HG02973 (cell line): ENCODE data around the gene ZNF548.
"Not testable (repeated sequence)": the region's sequence is repeated elsewhere in the genome, so short reads cannot be mapped to it uniquely, and the experiment has no call there.

Source experiments
- ATAC-seq: cut with Tn5 transposase; IDR thresholded peaks from one replicate; pipeline ENCODE4 v1.9.1; 2021; ENCODE audit warnings: moderate library complexity; ENCODE audit not compliant: unreplicated experiment

Gene ZNF548

DNA sequence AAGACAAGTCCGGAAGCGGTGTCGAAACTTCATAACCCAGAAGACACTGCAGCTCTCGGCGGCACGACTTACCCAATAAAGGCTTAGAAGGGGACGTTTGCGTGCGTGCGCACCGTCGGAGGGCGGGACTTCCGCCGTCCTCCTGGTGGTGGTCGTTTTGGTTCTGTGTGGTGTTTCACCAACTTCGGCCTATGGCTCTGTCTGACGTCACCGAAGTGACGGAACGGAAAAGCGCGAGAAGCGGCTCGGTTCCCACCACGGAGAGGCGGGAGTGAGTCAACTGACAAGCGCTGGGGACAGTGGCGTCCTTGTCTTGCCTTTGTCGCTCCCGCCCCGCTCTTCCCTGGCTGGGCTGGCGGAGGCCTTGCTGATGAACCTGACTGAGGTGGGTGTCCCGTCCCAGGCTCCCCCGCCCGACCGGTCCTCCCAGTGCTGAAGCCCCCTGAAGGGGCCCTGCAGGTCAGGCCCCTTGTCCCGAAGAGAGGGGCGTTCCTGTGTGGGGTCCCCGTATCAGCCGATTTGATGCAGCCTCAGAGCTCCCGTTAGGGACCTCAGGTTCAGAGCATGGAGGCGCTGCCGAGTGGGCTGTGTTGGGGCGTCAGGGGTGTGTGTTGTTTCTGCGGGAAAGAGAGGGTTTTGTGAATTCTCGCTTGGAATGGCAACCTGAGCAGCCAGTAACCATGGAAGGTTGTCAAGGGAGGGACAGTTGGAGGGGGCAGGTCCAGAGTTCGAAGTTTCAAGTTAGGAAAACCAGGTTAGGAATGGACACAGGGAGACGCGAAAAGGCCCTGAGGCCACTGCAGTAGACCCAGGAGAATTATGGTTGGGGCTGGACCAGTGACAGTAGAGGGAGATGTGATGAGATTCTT is at the start of gene ZNF548:
Gene ZNF548, plus strand, starts transcription at position 125 of the 869 bp plus-strand sequence. Its CDS starts 246 bp downstream, at position 371.
- ATAC-seq: peak; percentile 96

DNA sequence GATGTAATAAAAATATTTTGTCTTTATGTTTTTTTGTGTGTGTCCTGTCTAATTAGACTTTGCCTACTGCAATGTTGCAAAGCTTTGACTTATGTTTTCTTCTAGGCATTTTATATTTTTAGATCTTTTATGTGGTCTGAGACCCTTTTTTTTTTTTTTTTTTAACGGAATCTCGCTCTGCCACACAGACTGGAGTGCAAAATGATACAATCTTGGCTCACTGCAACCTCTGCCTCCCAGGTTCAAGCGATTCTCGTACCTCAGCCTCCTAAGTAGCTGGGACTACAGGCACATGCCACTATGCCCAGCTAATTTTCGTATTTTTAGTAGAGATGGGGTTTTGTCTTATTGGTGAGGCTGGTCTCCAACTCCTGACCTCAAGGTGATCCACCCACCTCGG is 47.1 kb upstream of the ZNF548 start:
- ATAC-seq: no peak

DNA sequence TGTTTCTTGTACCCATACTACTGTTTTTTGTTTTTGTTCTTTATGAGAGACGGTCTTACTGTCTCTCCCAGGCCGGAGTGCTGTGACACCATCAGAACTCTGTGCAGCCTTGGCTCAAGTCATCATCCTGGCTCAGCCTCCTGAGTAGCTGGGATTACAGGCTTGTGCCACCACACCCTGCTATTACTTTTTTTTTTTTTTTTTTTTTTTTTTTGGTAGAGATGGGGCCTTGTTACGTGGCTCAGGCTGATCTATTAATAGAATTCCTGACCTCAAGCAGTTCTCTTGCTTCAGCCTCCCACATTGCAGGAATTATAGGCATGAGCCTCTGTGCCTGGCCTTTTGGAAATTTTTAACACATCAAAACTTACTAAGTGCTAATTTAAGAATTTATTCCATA is 41.5 kb upstream of the ZNF548 start:
- ATAC-seq: no peak

DNA sequence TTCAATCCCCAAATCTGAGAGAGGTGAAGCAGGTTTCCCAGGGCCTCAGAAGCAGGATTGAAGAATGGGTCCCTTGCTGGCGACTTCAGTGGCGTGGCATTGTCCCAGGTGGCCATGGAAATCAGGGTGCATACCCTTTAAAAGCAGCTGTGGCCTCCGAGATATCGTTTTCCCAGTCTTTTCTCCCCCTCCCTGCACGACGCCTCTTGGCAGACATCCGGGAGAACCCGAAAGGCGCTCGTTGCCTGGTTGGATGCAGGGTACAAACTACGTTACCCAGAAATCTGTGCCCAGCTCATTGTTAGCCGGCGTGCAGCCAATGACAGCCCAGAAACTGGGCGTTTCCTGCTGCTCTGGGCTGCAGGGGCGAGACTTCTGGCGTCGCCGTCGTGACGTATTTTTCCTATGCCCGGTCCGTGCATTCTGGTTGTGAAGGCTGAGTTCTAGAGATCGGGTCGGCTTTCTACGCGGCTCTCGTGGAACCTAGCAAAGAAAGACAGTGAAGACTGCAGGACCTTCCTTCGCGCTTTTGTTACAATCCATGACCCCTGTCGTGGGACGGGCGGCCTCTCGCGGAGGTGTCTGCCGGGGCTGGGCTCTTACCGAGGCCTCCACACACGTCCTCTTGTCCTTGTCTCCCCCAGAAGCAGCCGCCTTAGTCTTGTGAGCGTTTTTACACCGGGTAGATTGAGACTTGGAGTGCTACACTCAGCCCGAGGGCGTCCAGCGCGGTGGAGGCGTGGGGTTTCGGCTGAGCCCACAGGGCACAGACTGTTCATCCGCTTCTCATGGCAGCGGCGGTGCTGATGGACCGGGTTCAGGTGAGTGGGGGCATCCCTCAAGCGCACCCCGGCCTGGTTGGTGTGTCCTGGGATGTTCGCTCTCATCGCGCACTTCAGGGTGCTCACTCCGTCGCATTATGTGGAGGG is 38.5 kb upstream of the ZNF548 start, which contains the start of gene ZNF304:
Gene ZNF304, plus strand, starts transcription at position 395 of the 929 bp plus-strand sequence. Its CDS starts 394 bp downstream, at position 789.
- peak; percentile 96 for ATAC-seq

DNA sequence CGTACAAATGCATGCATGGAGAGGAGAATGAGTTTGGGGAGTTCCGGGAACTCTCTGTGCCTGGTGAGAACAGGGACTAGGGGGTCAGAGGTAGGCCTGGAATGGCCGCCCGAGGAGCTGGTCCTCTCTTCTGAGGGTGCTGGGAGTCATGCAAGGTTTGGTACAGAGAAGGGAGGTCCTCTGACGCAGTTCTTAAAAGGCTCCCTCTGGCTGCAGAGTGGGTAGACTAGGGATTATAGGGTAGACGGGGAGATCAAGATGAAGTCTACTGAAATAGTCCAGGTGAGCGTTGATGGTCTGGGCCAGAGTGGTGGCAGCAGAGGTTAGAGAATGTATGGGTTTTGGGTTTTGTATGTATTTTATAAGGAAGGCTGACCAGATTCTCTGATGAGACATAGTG is 37.8 kb upstream of the ZNF548 start:
- peak; percentile 2 for ATAC-seq

DNA sequence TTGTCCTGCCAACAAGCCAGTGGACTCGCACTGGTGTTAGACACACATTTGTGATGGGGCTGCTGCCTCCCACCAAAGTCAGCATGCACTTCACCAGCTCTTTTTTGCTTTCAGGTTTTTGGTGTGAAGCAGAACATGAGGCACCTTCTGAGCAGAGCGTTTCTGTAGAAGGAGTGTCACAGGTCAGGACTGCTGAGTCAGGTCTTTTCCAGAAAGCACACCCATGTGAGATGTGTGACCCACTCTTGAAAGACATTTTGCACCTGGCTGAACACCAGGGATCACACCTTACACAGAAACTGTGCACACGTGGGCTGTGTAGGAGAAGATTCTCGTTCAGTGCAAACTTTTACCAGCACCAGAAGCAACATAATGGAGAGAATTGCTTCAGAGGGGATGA is 33.7 kb upstream of the ZNF548 start:
- no peak for ATAC-seq

DNA sequence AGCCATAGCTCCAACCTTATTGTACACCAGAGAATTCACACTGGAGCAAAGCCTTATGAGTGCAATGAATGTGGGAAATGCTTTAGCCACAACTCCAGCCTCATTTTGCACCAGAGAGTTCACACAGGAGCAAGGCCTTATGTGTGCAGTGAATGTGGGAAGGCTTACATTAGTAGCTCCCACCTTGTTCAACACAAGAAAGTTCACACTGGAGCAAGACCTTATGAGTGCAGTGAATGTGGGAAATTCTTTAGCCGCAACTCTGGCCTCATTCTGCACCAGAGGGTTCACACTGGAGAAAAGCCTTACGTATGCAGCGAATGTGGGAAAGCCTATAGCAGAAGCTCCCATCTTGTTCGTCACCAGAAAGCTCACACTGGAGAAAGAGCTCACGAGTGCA is 32.2 kb upstream of the ZNF548 start:
- ATAC-seq: no peak

DNA sequence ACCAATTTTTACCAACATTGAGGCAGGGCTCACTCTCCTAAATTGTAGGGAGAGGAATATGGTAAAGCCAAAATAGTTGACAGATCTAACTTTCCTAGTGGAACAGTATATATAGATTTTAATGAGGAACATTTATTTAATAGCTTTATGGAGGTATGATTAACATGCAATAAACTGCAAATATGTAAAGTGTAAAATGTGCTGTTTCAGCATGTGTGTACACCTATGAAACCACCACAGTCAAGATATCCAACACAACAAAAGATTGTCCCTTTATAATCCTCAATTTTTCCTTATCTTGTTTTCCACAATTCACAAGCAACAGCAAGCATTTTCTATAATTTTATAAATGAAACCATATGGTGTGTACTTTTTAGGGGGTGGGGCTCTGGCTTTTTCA is 30.4 kb upstream of the ZNF548 start:
- no peak for ATAC-seq

DNA sequence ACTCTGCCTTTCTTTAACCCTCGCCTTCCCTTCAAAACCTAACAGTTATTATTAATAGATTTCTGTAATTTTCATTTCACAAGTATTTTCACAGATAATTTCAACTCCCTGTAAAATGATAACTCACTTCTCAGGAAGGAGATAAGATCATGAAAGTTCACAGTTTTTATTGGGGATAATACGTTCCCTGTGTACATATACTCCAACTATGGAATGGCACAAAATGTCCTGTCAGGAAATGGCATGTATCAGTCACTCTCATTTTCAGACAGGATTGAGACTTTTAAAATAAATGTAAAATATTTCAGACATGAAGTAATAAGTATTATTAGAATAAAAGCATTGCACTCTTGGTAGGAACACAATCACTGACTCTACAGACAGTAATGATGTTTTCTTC is 27.2 kb upstream of the ZNF548 start:
- ATAC-seq: no peak

DNA sequence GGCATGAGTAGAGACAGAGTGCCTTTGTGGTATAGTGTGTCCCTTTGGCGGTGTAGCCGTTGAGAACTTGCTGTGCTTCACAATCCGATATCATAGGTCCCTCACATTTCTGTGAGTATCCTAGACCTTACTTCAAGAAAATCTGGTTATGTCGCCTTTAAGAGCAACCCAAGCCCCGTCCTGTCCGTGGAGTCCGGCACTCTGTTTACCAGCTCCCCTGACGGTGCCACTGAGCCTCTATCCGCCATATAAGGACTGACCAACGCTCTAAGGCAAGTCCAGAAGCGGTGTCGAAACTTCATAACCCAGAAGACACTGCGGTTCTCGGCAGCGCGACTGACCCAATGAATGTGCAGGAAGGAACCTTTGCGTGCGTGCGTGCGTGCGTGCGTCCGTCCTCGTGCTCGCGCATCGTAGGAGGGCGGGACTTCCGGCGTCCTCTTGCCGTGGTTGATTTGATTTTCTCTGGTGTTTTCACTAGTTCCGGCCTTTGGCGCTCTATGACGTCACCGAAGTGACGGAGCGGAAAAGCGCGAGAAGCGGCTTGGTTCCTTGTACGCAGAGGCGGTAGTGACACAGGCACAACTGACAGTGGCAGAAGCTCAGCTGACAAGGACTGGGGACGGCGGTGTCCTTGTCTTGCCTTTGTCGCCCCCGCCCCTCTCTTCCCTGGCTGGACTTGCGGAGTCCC is 26.5 kb upstream of the ZNF548 start, which contains the start of the genes TRAPPC2B and ZNF547:
Gene TRAPPC2B, plus strand, starts transcription at position 555 of the 691 bp plus-strand sequence. CDS start 1,283 bp downstream, outside the sequence.
Gene ZNF547, plus strand, starts transcription at position 555 of the 691 bp plus-strand sequence. CDS start 5,005 bp downstream, outside the sequence.
- peak; percentile 92 for ATAC-seq

DNA sequence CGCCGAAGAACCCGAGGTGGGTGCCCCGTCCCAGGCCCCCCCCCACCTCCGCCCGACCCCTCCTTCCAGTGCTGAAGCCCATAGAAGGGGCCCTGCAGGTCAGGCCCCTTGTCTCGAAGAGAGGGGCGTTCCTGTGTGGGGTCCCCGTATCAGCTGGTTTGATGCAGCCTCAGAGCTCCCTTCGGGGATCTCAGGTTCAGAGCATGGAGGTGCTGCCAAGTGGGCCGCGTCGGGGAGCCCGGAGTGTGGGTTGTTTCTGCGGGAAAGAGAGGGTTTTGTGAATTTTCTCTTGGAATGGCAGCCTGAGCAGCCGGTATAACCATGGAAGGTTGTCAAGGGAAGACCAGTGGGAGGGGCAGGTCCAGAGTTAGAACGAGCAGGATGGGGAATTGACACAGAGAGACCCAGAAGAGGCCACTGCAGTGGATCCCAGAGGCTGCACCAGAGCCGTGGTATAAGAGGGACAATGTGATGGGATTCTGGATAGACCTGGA is 25.9 kb upstream of the ZNF548 start:
- ATAC-seq: peak; percentile 21

DNA sequence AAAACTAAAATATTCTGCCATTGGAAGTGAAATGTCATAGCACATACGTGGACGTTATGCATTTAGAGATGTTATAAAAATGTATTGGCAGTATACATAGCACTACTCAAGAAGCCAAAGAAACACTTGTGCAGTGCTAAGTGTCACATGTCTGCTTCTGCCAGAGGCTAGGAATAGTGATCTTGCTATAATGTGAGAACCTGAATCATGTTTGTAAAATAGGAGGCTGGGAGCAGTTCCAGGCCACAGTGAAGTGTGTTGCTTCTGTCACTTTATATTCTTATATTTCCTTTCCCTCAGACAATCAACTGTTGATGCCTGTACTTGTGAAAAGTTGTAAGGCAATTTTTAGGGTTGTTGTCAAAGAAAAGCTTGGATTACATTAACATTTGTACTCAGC is 22.9 kb upstream of the ZNF548 start:
- no peak for ATAC-seq

DNA sequence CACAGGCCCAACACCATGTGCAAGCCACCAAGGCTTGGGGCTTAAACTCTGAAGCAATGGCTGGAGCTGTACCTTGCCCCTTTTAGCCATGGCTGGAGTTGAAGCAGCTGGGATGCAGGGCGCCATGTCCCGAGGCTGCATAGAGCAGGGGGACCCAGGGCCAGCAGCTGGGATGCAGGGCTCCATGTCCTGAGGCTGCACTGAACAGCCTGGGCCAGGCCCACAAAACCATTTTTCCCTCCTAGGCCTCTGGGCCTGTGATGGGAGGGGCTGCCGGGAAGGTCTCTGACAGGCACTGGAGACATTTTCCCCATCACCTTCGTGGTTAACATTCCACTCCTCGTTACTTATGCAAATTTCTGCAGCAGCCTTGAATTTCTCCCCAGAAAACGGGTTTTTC is 15.5 kb upstream of the ZNF548 start:
- no peak for ATAC-seq

DNA sequence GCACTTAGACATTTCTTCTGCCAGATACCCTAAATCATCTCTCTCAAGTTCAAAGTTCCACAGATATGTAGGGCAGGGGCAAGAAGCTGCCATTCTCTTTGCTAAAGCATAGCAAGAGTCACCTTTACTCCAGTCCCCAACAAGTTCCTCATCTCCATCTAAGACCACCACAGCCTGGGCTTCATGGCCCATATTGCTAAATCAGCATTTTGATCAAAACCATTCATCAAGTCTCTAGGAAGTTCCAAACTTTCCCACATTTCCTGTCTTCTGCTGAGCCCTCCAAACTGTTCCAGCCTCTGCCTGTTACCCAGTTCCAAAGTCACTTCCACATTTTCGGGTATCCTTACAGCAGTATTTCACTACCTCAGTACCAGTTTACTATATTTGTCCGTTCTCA is 15.0 kb upstream of the ZNF548 start:
- ATAC-seq: not testable (repeated sequence)

DNA sequence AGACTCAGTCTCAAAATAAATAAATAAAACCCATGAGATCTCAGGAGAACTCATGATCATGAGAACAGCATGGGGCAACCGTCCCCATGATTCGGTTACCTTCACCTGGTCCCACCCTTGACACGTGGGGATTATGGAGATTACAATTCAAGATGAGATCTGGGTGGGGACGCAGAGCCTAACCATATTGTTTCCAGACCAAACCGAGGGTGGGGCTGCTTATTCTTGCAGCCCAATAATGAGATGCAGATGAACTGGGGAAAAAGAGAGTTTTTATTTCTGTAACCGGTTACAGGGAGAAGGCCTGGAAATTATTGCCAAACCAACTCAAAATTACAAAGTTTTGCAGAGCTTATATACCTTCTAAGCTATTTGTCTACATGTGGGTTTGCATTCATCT is 13.5 kb upstream of the ZNF548 start:
- ATAC-seq: no peak

DNA sequence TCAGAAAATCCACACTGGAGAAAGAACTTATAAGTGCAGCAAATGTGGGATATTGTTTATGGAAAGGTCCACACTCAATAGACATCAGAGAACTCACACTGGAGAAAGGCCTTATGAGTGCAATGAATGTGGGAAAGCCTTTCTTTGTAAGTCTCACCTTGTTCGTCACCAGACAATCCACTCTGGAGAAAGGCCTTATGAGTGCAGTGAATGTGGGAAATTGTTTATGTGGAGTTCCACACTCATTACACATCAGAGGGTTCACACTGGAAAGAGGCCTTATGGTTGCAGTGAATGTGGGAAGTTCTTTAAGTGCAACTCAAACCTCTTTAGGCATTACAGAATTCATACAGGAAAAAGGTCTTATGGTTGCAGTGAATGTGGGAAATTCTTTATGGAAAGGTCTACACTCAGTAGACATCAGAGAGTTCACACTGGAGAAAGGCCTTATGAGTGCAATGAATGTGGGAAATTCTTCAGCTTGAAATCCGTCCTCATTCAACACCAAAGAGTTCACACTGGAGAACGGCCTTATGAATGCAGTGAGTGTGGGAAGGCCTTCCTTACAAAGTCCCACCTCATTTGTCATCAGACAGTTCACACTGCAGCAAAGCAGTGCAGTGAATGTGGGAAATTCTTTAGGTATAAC is 12.0 kb upstream of the ZNF548 start:
- no peak for ATAC-seq

DNA sequence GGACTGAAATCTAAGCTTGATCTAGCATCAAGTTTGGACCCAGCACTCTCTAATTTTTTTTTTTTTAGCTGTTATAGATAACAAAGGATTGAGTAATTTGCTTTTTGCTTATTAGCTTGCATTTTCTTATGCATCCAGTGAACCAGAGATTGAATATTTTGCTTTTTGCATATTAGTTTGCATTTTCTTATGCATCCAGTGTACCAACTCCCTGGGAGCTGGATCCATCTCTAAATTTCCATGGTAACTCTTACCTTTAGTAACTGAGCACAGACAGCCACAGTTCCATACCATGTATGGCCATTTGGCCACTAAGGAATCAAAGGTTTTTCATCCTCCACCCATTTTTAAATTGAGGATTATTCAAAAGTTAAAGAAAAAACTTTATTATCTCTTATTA is 8.7 kb upstream of the ZNF548 start:
- no peak for ATAC-seq

DNA sequence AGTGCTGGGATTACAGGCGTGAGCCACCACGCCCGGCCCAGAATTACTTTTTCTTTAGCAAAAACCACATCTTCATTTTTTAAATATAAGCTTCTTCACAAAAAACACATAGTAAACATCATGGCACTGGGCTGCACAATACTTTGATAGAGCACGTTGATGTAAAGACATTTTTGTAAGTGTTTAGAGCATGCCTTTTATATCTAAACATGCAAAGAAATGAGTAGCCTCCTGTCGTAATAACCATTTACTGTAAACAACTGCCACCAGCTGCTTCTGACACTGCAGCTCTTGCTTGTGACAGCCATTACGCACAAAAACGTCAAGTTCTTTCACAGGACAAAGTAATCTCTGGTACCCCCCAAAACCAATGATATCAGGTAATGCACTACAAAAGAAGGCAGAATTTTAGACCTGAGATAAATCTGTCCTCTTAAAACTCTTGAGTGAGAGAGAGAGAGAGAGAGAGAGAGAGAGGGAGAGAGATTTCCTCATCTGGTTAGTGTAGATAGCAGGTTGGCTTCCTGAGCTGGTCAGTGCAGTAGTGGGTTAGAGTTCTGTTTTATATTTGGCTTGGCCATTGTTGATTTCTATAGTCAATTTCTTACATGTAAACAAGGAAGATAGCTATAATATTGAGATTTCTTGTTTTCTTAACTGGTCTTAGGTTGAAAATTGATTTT is 6.7 kb upstream of the ZNF548 start:
- ATAC-seq: no peak

DNA sequence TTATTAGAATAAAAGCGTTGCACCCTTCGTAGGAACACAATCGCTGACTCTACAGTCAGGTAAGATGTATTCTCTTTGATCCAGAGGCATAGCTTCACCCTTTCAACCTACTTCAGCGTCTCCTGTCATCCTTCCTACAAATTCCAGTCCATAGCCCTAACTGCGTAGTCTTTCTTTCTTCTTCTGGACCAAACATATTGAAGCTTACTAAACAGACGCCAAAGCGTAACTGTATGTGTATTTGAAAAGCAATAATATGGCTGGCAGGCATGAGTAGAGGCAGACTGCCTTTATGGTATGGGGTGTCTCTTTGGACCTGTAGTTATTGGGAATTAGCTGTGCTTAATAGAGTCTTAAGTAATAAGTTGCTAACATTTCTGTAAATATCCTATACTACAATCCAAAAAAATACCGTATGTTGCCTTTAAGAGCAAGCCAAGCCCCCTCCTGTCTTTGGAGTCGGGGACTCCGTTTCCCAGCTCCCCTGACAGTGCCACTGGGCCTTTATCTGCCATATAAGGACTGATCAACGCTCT is 392 bp upstream of the ZNF548 start:
- ATAC-seq: no peak
